PC-9 (cell line): ENCODE measurements around the gene RYR1. TPM values are rescaled to one million over a fixed set of nuclear protein-coding genes. Genes with fewer than 3 reads are reported as not detected.

Source experiments
- BruUV-seq: library from RNA; stranded (reverse); fragments of 400-500 nt; replicated peaks from 2 replicates; lab custom pipeline; 2021; lab: Mats Ljungman, UMichigan
- CTCF ChIA-PET: fragments of 300-600 bp; sonication (Branson Sonifier 250); formaldehyde crosslinking; loops from one replicate; lab custom pipeline; 2022; ENCODE audit warnings: antibody characterized with exemption; lab: Charles Lee
- POLR2A ChIA-PET: fragments of 300-600 bp; sonication (Branson Sonifier 250); formaldehyde crosslinking; loops from one replicate; lab custom pipeline; 2022; ENCODE audit warnings: antibody characterized with exemption; ENCODE audit not compliant: unreplicated experiment; lab: Charles Lee
- DNase-seq, 2 experiments: peaks; one replicate each; pipeline versions ENCODE4 v3.0.0 to v3.0.0-alpha.2; 2015 to 2022; ENCODE audit warnings: mixed read lengths in 1 of 2
- H2AFZ ChIP-seq: fragments of 200-600 bp; sonication (generic); 2 replicates; pipeline ENCODE4 v1.8.1; 2017; ENCODE audit warnings: antibody characterized with exemption
- H3F3A ChIP-seq: fragments of 200-600 bp; sonication (generic); 2 replicates; pipeline ENCODE4 v1.8.1; 2017; ENCODE audit warnings: antibody characterized with exemption, mild to moderate bottlenecking, low read depth; ENCODE audit not compliant: insufficient read depth
- H3K27ac ChIP-seq: fragments of 200-600 bp; sonication (generic); 2 replicates; pipeline ENCODE4 v1.6.1; 2016; ENCODE audit warnings: mixed run types
- H3K27me3 ChIP-seq: fragments of 200-600 bp; sonication (generic); 2 replicates; pipeline ENCODE4 v1.6.1; 2016; ENCODE audit warnings: low read depth, mixed run types; ENCODE audit not compliant: insufficient read depth
- H3K36me3 ChIP-seq: fragments of 200-600 bp; sonication (generic); 2 replicates; pipeline ENCODE4 v1.6.1; 2016; ENCODE audit warnings: low read depth, mixed run types
- H3K4me1 ChIP-seq: fragments of 200-600 bp; sonication (generic); replicated peaks from 2 replicates; pipeline ENCODE4 v1.6.1; 2016; ENCODE audit warnings: mixed run types; ENCODE audit not compliant: insufficient read depth
- H3K4me2 ChIP-seq: fragments of 200-600 bp; sonication (generic); 2 replicates; pipeline ENCODE4 v1.6.1; 2017; ENCODE audit warnings: mixed run types
- H3K4me3 ChIP-seq: fragments of 200-600 bp; sonication (generic); 2 replicates; pipeline ENCODE4 v1.6.1; 2016; ENCODE audit warnings: mixed run types
- H3K79me2 ChIP-seq: fragments of 200-600 bp; sonication (generic); 2 replicates; pipeline ENCODE4 v1.6.1; 2017; ENCODE audit warnings: low read depth, mixed run types
- H3K9me2 ChIP-seq: fragments of 200-600 bp; sonication (generic); 2 replicates; pipeline ENCODE4 v1.8.1; 2017; ENCODE audit warnings: mild to moderate bottlenecking; ENCODE audit not compliant: insufficient read depth
- H3K9me3 ChIP-seq: fragments of 200-600 bp; sonication (generic); 2 replicates; pipeline ENCODE4 v1.8.1; 2016; ENCODE audit warnings: low read depth; ENCODE audit not compliant: insufficient read depth
- H4K20me1 ChIP-seq: fragments of 200-600 bp; sonication (generic); 2 replicates; pipeline ENCODE4 v1.8.1; 2017; ENCODE audit not compliant: insufficient read depth
- CTCF ChIP-seq: fragments of 200-600 bp; sonication (generic); conservative IDR thresholded peaks from 2 replicates; pipeline ENCODE4 v1.6.1; 2017; ENCODE audit warnings: mixed run types, antibody characterized with exemption, mild to moderate bottlenecking, moderate library complexity
- EZH2 ChIP-seq: fragments of 200-600 bp; sonication (generic); IDR thresholded peaks from 2 replicates; pipeline ENCODE4 v1.8.0; 2017; ENCODE audit warnings: antibody characterized with exemption, low read depth
- intact Hi-C: fragments of 100-400 bp; cut with micrococcal nuclease; formaldehyde crosslinking; loops from one replicate; pipeline ENCODE4 v1.10.0; 2022; ENCODE audit not compliant: unreplicated experiment
- total RNA-seq: library from RNA; stranded (reverse); gene quantifications from 2 replicates; pipeline ENCODE4 v1.2.3, GENCODE V29; 2021

RYR1 gene
- total RNA-seq, 1 experiment from 2014 or later = 1.0 TPM

- BruUV-seq = no TSS peak
- no peaks in the 10 kb centered on the region for H3K36me3 ChIP-seq
- no peak for DNase-seq
- H3K79me2 ChIP-seq = no peaks in the 10 kb centered on the region
- H3K9me2 ChIP-seq = no peaks in the 10 kb centered on the region
- ChIA-PET POLR2A (no interaction called here), CTCF (no interaction called here)
- H3K27me3 ChIP-seq = no peaks in the 10 kb centered on the region
- H3K9me3 ChIP-seq = no peaks in the 10 kb centered on the region; the same call in 1 of the 2 replicates
- H3K27ac ChIP-seq = no peak overlapping the region
- H2AFZ ChIP-seq = no peak overlapping the region
- no peak overlapping the region for H3K4me2 ChIP-seq
- intact Hi-C loops = no loop called here
- H3F3A ChIP-seq = peaks cover 27% of the 10 kb centered on the region
- H3K4me3 ChIP-seq = no peak overlapping the region
- TF ChIP-seq CTCF (no peak), EZH2 (no peak)
- no peaks in the 10 kb centered on the region for H4K20me1 ChIP-seq
- no peaks in the 10 kb centered on the region for H3K4me1 ChIP-seq
These were observed 172.6 kb downstream of the RYR1 start for GRCh38 chr19:38606131-38606530.

- ChIA-PET CTCF (no interaction called here), POLR2A (no interaction called here)
- BruUV-seq = no TSS peak
- Histone ChIP-seq H3K79me2 (peaks cover 2% of the 10 kb centered on the region), H3K9me2 (no peaks in the 10 kb centered on the region), H3K36me3 (no peaks in the 10 kb centered on the region), H3F3A (no peaks in the 10 kb centered on the region; the same call in 1 of the 2 replicates), H3K27ac (no peak overlapping the region), H4K20me1 (no peaks in the 10 kb centered on the region), H3K27me3 (no peaks in the 10 kb centered on the region), H2AFZ (no peak overlapping the region), H3K4me1 (peaks cover 6% of the 10 kb centered on the region; the same call in 1 of the 2 replicates), H3K4me2 (no peak overlapping the region), H3K9me3 (no peaks in the 10 kb centered on the region), H3K4me3 (no peak overlapping the region)
- no peak for TF ChIP-seq EZH2
- intact Hi-C loops = no loop called here
- DNase-seq = no peak
These were observed 180.8 kb downstream of the RYR1 start for GRCh38 chr19:38614289-38614688.

GRCh38 chr19:38615007-38615581 is 181.6 kb downstream of the RYR1 start:
- Histone ChIP-seq H2AFZ (no peak overlapping the region), H3K9me2 (no peaks in the 10 kb centered on the region), H4K20me1 (no peaks in the 10 kb centered on the region), H3F3A (no peaks in the 10 kb centered on the region; the same call in 1 of the 2 replicates), H3K4me1 (peaks cover 11% of the 10 kb centered on the region), H3K27me3 (no peaks in the 10 kb centered on the region), H3K4me3 (no peak overlapping the region), H3K9me3 (no peaks in the 10 kb centered on the region), H3K79me2 (peaks cover 11% of the 10 kb centered on the region), H3K27ac (no peak overlapping the region), H3K36me3 (no peaks in the 10 kb centered on the region), H3K4me2 (no peak overlapping the region)
- CTCF ChIA-PET = no interaction called here
- TF ChIP-seq EZH2 (no peak), CTCF (no peak)
- POLR2A ChIA-PET = no interaction called here
- DNase-seq = no peak
- intact Hi-C loops = loop anchor here (5.0 kb wide), 1 partner anchor 317 kb away; the partner anchor contains the start of genes MRPS12 and SARS2
- BruUV-seq = no TSS peak
